ENCODE data around the gene IDUA. TPM values are rescaled to one million over a fixed set of nuclear protein-coding genes. Genes with fewer than 3 reads are reported as not detected.

IDUA gene
- total RNA-seq, 2 experiments from 2014 or later = 6.4 to 9.0 TPM

- Mint-ChIP-seq H3K27ac (no peak overlapping the region), H3K4me1 (peaks cover 9% of the 10 kb centered on the region), H3K27me3 (peaks cover 23% of the 10 kb centered on the region), H3K9me3 (ENCODE audit: low read depth) (peaks cover 2% of the 10 kb centered on the region), H3K4me3 (no peak overlapping the region), H3K36me3 (ENCODE audit: low read depth) (no peaks in the 10 kb centered on the region)
- no peak for DNase-seq
- intact Hi-C loops (cut with DNase I, micrococcal nuclease) = loop anchor here (1.0 to 5.0 kb wide), 8 partner anchors 15 to 1406 kb away; partner anchors contain the start of genes CFAP99 (in 1 of the 2), CTBP1 (in 1 of the 2), DGKQ (in 1 of the 2) and NELFA (in 1 of the 2)
- ATAC-seq = peak; percentile 1
- CTCF ChIA-PET = interaction anchor here (0.5 kb wide), 1 partner anchor 339 kb away, joined by 3 read pairs; no protein-coding TSS in a partner anchor
- POLR2A ChIA-PET = no interaction called here
Measured at GRCh38 chr4:1011666-1012033, 24.8 kb downstream of the IDUA start.

DNA sequence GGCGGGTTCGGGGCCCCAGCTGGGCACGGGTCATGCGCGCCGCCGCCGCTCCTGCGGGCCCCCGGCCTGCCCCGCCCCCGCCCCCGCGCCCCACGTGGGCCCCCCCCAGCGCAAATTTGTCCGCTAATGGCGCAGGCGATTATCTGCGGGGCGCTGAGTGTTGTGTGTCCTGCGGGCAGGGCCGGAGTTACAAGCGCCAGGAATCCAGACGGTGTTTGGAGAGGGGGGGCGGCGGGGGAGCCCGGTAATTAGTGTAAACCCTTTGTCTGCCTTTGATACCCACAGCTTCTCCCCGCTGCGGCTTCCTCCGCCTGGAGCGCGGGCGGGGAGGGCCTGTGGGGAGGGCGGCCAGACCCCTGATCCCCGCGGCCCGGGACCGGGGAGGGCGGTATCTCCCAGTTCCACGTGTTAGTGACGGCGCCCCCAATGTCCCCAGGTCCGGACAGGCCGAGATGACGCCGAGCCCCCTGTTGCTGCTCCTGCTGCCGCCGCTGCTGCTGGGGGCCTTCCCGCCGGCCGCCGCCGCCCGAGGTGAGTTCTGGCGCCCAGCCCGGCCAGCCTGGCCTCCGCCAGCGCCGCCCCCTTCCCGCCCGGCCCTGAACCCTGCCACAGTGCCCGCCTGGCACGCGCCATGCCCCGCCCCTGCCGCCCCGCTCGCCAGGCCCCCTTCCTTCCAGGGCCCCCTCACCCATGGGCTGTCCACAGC, 25.3 kb downstream of the IDUA start:
- DNase-seq = peak; percentile 53
- intact Hi-C loops (cut with DNase I, micrococcal nuclease) = loop anchor here in 1 of 2 experiments (1.0 to 5.0 kb wide), 4 partner anchors 14 to 1405 kb away; partner anchors contain the start of genes CFAP99, NELFA and ZFYVE28
- no peak for ATAC-seq

GRCh38 chr4:1013225-1014073, 26.6 kb downstream of the IDUA start:
- Mint-ChIP-seq H3K4me1 (peaks cover 9% of the 10 kb centered on the region), H3K27ac (no peak overlapping the region), H3K4me3 (peak overlapping the region; percentile 54), H3K27me3 (peaks cover 7% of the 10 kb centered on the region), H3K36me3 (ENCODE audit: low read depth) (no peaks in the 10 kb centered on the region), H3K9me3 (ENCODE audit: low read depth) (no peaks in the 10 kb centered on the region)
- intact Hi-C loops (cut with DNase I, micrococcal nuclease) = loop anchor here in 1 of 2 experiments (5.0 kb wide), 3 partner anchors 254 to 1404 kb away; partner anchors contain the start of genes CFAP99, NELFA and ZFYVE28
- ATAC-seq (no peak), DNase-seq (no peak)
- CTCF ChIA-PET = no interaction called here
- POLR2A ChIA-PET = no interaction called here

More for the DNA sequence above, 25.3 kb downstream of the IDUA start:
- H3K4me3 Mint-ChIP-seq = peak overlapping the region; percentile 54
- no peak overlapping the region for H3K27ac Mint-ChIP-seq
- peaks cover 19% of the 10 kb centered on the region for H3K27me3 Mint-ChIP-seq
- CTCF ChIA-PET = interaction anchor here (0.5 kb wide), 1 partner anchor 339 kb away, joined by 3 read pairs; no protein-coding TSS in a partner anchor
- peaks cover 9% of the 10 kb centered on the region for H3K4me1 Mint-ChIP-seq
- H3K36me3 Mint-ChIP-seq (ENCODE audit: low read depth) = no peaks in the 10 kb centered on the region
- H3K9me3 Mint-ChIP-seq (ENCODE audit: low read depth) = no peaks in the 10 kb centered on the region
- POLR2A ChIA-PET = no interaction called here

DNA sequence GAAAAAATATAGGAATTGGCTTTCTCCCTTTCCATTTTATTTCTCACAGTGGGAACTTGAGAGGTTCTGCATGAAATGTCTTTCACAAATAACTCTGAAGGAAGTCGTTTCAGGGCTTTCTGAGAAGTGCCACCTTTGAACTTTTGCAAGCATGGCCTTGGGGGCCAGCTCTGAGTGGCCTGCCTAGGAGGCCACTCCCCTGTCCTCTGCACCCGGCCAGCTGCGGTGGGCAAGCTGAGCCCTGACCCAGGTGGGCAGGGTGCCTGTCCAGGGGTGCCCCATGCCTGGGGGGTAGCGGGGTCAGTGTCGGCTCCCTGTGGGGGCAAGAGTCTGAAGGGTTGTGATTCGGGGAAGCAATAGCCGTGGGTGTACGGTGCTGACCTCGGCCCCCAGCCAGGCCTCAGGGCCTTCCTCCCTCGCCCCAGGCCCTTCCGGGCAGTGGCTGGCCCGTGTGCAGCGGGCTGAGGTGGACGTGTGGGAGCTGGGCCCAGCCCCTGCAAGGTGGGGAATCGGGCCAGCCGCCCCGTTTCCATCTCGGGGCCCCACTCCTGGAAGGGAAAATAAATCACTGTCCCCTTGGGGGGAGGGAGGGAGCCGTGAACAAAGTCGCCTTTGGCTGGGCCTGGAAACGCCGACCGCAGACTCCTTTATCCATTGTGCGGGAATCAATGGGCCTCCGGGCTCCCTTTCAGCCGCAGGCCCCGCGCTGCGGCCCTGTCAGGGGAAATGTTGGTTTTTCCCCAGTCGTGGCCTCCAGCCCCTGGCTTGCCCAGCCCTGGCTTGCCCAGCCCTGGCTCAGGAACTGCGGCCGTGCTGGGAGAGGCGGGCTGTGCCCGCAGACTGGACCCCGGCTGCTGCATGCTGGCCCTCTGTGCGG, 27.7 kb downstream of the IDUA start:
- CTCF ChIA-PET = no interaction called here
- Mint-ChIP-seq H3K4me1 (peaks cover 6% of the 10 kb centered on the region), H3K4me3 (no peak overlapping the region), H3K36me3 (ENCODE audit: low read depth) (no peaks in the 10 kb centered on the region), H3K9me3 (ENCODE audit: low read depth) (no peaks in the 10 kb centered on the region), H3K27me3 (no peaks in the 10 kb centered on the region), H3K27ac (no peak overlapping the region)
- no peak for DNase-seq
- intact Hi-C loops (cut with DNase I, micrococcal nuclease) = loop anchor here in 1 of 2 experiments (5.0 kb wide), 3 partner anchors 253 to 1403 kb away; partner anchors contain the start of genes CFAP99, NELFA and ZFYVE28
- ATAC-seq = no peak
- POLR2A ChIA-PET = no interaction called here

- ChIA-PET POLR2A (no interaction called here), CTCF (no interaction called here)
- intact Hi-C loops (cut with DNase I, micrococcal nuclease) = no loop called here
Measured at GRCh38 chr4:1015179-1015578, 28.3 kb downstream of the IDUA start.

DNA sequence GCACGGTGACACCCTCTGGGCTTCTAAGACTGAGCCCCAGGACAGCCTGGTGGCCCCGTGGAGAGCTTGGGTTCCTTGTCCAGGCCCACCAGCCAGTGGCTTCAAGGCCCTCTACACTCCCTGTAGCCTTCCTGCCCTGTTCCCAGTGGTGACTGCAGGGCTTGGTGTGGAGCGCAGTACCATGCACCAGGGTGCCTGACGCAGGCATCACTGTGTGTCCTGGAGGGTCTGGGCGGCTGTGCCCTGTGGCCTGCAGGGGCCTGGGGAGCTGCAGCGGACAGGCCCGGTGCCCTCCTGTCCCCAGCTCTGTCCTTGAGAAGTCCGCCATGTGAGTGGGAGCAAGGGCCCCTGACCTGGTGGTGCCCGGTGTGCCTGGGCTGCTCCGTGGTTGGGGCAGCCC, 28.9 kb downstream of the IDUA start:
- POLR2A ChIA-PET = no interaction called here
- Mint-ChIP-seq H3K9me3 (ENCODE audit: low read depth) (no peaks in the 10 kb centered on the region), H3K4me1 (peaks cover under 1% of the 10 kb centered on the region), H3K4me3 (no peak overlapping the region), H3K27ac (no peak overlapping the region), H3K36me3 (ENCODE audit: low read depth) (no peaks in the 10 kb centered on the region), H3K27me3 (no peaks in the 10 kb centered on the region)
- intact Hi-C loops (cut with DNase I, micrococcal nuclease) = no loop called here
- DNase-seq (no peak), ATAC-seq (no peak)
- CTCF ChIA-PET = no interaction called here

More at GRCh38 chr4:1015179-1015578, 28.3 kb downstream of the IDUA start:
- H3K9me3 Mint-ChIP-seq (ENCODE audit: low read depth) = no peaks in the 10 kb centered on the region
- H3K27me3 Mint-ChIP-seq = no peaks in the 10 kb centered on the region
- no peak for ATAC-seq
- H3K36me3 Mint-ChIP-seq (ENCODE audit: low read depth) = no peaks in the 10 kb centered on the region
- H3K4me3 Mint-ChIP-seq = no peak overlapping the region
- peaks cover 6% of the 10 kb centered on the region for H3K4me1 Mint-ChIP-seq
- H3K27ac Mint-ChIP-seq = no peak overlapping the region
- no peak for DNase-seq

DNA sequence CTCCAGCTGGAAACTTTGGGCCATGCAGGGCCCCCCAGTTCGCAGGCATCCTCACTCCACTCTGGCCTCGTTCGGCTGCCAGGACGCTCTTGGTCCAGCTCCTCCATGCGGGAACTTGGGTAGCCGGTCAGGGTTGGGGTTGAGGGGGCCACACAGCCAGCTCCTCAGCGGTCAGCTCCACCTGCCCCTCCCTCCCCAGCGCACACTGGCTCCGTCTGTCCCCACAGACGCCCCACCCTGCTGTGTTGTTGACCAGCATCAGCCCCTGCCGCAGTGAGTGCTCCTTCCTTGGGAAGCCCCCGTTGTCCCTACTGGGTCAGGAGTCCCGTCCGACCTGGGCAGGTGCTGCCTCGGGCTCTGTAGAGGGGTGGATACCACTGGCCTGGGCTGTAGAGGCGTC, 30.4 kb downstream of the IDUA start:
- Mint-ChIP-seq H3K4me1 (no peaks in the 10 kb centered on the region), H3K9me3 (ENCODE audit: low read depth) (no peaks in the 10 kb centered on the region), H3K27ac (no peak overlapping the region), H3K4me3 (no peak overlapping the region), H3K27me3 (no peaks in the 10 kb centered on the region), H3K36me3 (ENCODE audit: low read depth) (no peaks in the 10 kb centered on the region)
- DNase-seq = no peak
- intact Hi-C loops (cut with DNase I, micrococcal nuclease) = no loop called here
- POLR2A ChIA-PET = no interaction called here
- CTCF ChIA-PET = no interaction called here
- ATAC-seq = no peak

- intact Hi-C loops (cut with DNase I, micrococcal nuclease) = no loop called here
- Mint-ChIP-seq H3K9me3 (ENCODE audit: low read depth) (no peaks in the 10 kb centered on the region), H3K36me3 (ENCODE audit: low read depth) (no peaks in the 10 kb centered on the region), H3K27me3 (no peaks in the 10 kb centered on the region), H3K4me1 (no peaks in the 10 kb centered on the region), H3K4me3 (no peak overlapping the region), H3K27ac (no peak overlapping the region)
- ChIA-PET CTCF (no interaction called here), POLR2A (no interaction called here)
- ATAC-seq = no peak
- no peak for DNase-seq
Measured at GRCh38 chr4:1017706-1018105, 30.9 kb downstream of the IDUA start.

DNA sequence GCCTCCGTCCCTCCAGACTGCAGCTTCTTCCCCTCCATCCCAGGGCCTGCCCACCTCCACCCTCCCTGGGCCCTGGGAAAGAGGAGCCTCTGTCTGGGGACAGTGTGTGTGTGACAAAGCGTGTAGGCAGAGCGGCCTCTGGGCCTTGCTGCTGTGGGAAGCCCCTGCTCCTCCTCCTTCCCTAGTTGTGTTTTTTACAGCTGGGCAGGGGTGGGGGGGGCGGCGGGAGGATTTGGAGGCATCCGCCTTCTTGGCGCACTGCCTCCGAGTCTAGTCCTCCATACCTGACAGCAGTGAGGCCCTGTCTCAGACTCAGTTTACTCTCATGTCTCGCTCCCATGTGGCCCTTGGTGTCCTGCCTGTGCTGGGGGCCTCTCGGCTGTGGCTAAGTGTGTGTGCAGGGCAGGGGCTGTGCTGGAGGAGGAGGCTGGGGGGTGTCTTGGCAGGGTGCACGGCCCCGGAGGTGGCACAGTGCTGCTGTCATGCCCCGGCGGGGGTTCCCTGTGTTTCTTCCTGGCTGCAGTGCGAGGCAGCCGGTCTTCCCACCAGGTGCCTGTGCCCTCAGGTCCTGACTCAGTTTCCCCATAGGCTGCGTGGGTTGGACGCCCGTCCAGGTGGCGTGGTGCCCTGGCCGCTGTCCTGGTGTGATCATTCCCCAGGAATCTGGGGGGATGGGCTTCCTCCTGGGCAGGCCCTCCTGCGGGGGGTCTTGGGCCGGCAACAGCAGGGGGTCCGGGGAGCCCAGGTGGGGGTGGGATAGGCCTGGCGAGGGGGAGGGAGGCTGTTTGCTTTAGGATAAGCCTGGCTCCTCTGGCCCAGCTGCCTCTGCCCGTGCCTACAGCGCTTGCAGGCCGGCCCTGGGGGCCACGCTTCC, 31.5 kb downstream of the IDUA start:
- DNase-seq (no peak), ATAC-seq (no peak)
- Mint-ChIP-seq H3K27ac (no peak overlapping the region), H3K4me1 (no peaks in the 10 kb centered on the region), H3K36me3 (ENCODE audit: low read depth) (no peaks in the 10 kb centered on the region), H3K9me3 (ENCODE audit: low read depth) (no peaks in the 10 kb centered on the region), H3K4me3 (no peak overlapping the region), H3K27me3 (no peaks in the 10 kb centered on the region)
- POLR2A ChIA-PET = no interaction called here
- intact Hi-C loops (cut with DNase I, micrococcal nuclease) = no loop called here
- CTCF ChIA-PET = no interaction called here

DNA sequence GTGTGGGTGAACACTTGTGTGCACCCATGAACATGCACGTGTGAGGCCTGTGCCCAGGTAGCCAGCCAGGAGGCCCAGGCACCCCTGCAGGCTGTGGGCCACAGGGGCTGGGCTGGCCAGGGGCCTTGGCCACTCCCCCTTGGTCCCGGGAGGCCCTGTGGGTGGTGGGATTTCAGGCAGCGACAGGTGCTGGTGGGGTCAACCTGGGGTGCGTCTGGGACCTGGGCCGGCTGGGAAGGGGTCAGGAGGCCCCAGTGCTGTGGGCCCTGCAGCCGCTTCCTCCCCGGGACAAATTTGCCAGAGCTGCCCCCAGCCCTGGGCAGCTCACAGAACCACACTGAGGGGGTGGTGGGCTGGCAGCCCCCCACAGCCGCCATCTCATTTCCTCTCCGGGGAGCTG, 32.5 kb downstream of the IDUA start:
- intact Hi-C loops (cut with DNase I, micrococcal nuclease) = no loop called here
- Mint-ChIP-seq H3K27me3 (no peaks in the 10 kb centered on the region), H3K27ac (no peak overlapping the region), H3K36me3 (ENCODE audit: low read depth) (no peaks in the 10 kb centered on the region), H3K4me1 (no peaks in the 10 kb centered on the region), H3K9me3 (ENCODE audit: low read depth) (no peaks in the 10 kb centered on the region), H3K4me3 (no peak overlapping the region)
- ChIA-PET CTCF (no interaction called here), POLR2A (no interaction called here)
- DNase-seq = no peak
- ATAC-seq = no peak

Measured in activated CD4-positive, alpha-beta T cell treated with anti-CD3 and anti-CD28 coated beads for 36 hours (primary cell).